Skeletal muscle satellite cell (primary cell): ENCODE data around the gene TAF3.

Experiments used
- H3K27me3 ChIP-seq: 2 replicates; pipeline ENCODE4 v1.7.0; 2013; ENCODE audit warnings: low read length; ENCODE audit not compliant: control insufficient read depth, insufficient read depth
- H3K36me3 ChIP-seq: 2 replicates; pipeline ENCODE4 v1.7.0; 2013; ENCODE audit warnings: mild to moderate bottlenecking, control low read depth, low read length; ENCODE audit not compliant: insufficient read depth
- H3K4me1 ChIP-seq: 2 replicates; pipeline ENCODE4 v1.7.0; 2013; ENCODE audit warnings: low read length; ENCODE audit not compliant: control insufficient read depth, insufficient read depth
- H3K4me2 ChIP-seq: 2 replicates; pipeline ENCODE4 v1.7.0; 2013; ENCODE audit warnings: mild to moderate bottlenecking, low read length
- H3K4me3 ChIP-seq: 2 replicates; pipeline ENCODE4 v1.7.0; 2013; ENCODE audit warnings: low read length
- H3K9ac ChIP-seq: 2 replicates; pipeline ENCODE4 v1.7.0; 2013; ENCODE audit warnings: mild to moderate bottlenecking, low read depth, low read length, moderate library complexity
- H3K9me3 ChIP-seq: replicated peaks from 2 replicates; pipeline ENCODE4 v1.7.0; 2013; ENCODE audit warnings: mild to moderate bottlenecking, control low read depth, low read length

The TAF3 gene

GRCh38 chr10:7957591-7957990, 139.3 kb downstream of the TAF3 start:
- no peak overlapping the region for H3K4me3 ChIP-seq
- H3K9ac ChIP-seq = no peak overlapping the region

GRCh38 chr10:7958442-7958841, 140.1 kb downstream of the TAF3 start:
- H3K4me2 ChIP-seq = no peak overlapping the region
- no peaks in the 10 kb centered on the region for H3K9me3 ChIP-seq
- no peaks in the 10 kb centered on the region for H3K36me3 ChIP-seq
- H3K4me3 ChIP-seq = no peak overlapping the region
- no peaks in the 10 kb centered on the region for H3K27me3 ChIP-seq
- no peak overlapping the region for H3K9ac ChIP-seq
- peaks cover 19% of the 10 kb centered on the region for H3K4me1 ChIP-seq

More at GRCh38 chr10:7957591-7957990, 139.3 kb downstream of the TAF3 start:
- no peaks in the 10 kb centered on the region for H3K36me3 ChIP-seq
- H3K4me2 ChIP-seq = no peak overlapping the region
- peaks cover 19% of the 10 kb centered on the region for H3K4me1 ChIP-seq
- no peaks in the 10 kb centered on the region for H3K27me3 ChIP-seq
- no peaks in the 10 kb centered on the region for H3K9me3 ChIP-seq

GRCh38 chr10:7960108-7960507, 141.8 kb downstream of the TAF3 start:
- no peaks in the 10 kb centered on the region for H3K27me3 ChIP-seq

GRCh38 chr10:7962592-7962991, 144.3 kb downstream of the TAF3 start:
- peaks cover 3% of the 10 kb centered on the region for H3K36me3 ChIP-seq
- no peaks in the 10 kb centered on the region for H3K9me3 ChIP-seq
- no peaks in the 10 kb centered on the region for H3K4me1 ChIP-seq
- H3K4me3 ChIP-seq = no peak overlapping the region
- no peak overlapping the region for H3K4me2 ChIP-seq
- H3K27me3 ChIP-seq = no peaks in the 10 kb centered on the region
- no peak overlapping the region for H3K9ac ChIP-seq

More at GRCh38 chr10:7960108-7960507, 141.8 kb downstream of the TAF3 start:
- Histone ChIP-seq H3K9ac (no peak overlapping the region), H3K9me3 (no peaks in the 10 kb centered on the region), H3K4me3 (no peak overlapping the region), H3K4me1 (peaks cover 18% of the 10 kb centered on the region), H3K4me2 (no peak overlapping the region), H3K36me3 (peaks cover 3% of the 10 kb centered on the region)

GRCh38 chr10:7965457-7965856, 147.2 kb downstream of the TAF3 start:
- peaks cover 3% of the 10 kb centered on the region for H3K36me3 ChIP-seq
- H3K9ac ChIP-seq = no peak overlapping the region
- H3K9me3 ChIP-seq = no peaks in the 10 kb centered on the region
- no peaks in the 10 kb centered on the region for H3K4me1 ChIP-seq
- no peak overlapping the region for H3K4me2 ChIP-seq
- H3K27me3 ChIP-seq = no peaks in the 10 kb centered on the region
- H3K4me3 ChIP-seq = no peak overlapping the region

- H3K4me3 ChIP-seq = no peak overlapping the region
- H3K9ac ChIP-seq = no peak overlapping the region
- H3K27me3 ChIP-seq = no peaks in the 10 kb centered on the region
- no peaks in the 10 kb centered on the region for H3K9me3 ChIP-seq
- no peaks in the 10 kb centered on the region for H3K4me1 ChIP-seq
- no peak overlapping the region for H3K4me2 ChIP-seq
- peaks cover 3% of the 10 kb centered on the region for H3K36me3 ChIP-seq
Measured at GRCh38 chr10:7967035-7967434, 148.7 kb downstream of the TAF3 start.

GRCh38 chr10:7968510-7969112, 150.3 kb downstream of the TAF3 start:
- Histone ChIP-seq H3K9me3 (no peaks in the 10 kb centered on the region), H3K9ac (no peak overlapping the region), H3K4me2 (no peak overlapping the region), H3K4me3 (no peak overlapping the region), H3K27me3 (no peaks in the 10 kb centered on the region), H3K36me3 (peaks cover 3% of the 10 kb centered on the region), H3K4me1 (no peaks in the 10 kb centered on the region)

- Histone ChIP-seq H3K36me3 (peaks cover 2% of the 10 kb centered on the region), H3K9ac (no peak overlapping the region), H3K4me3 (no peak overlapping the region), H3K9me3 (no peaks in the 10 kb centered on the region), H3K27me3 (no peaks in the 10 kb centered on the region), H3K4me2 (no peak overlapping the region), H3K4me1 (no peaks in the 10 kb centered on the region)
Measured at GRCh38 chr10:7969623-7970022, 151.3 kb downstream of the TAF3 start.

GRCh38 chr10:7971949-7972348, 153.6 kb downstream of the TAF3 start:
- Histone ChIP-seq H3K9me3 (no peaks in the 10 kb centered on the region), H3K4me3 (no peak overlapping the region), H3K4me2 (no peak overlapping the region), H3K36me3 (no peaks in the 10 kb centered on the region), H3K4me1 (no peaks in the 10 kb centered on the region), H3K9ac (no peak overlapping the region), H3K27me3 (no peaks in the 10 kb centered on the region)

- Histone ChIP-seq H3K4me3 (no peak overlapping the region), H3K27me3 (no peaks in the 10 kb centered on the region), H3K4me1 (no peaks in the 10 kb centered on the region), H3K36me3 (no peaks in the 10 kb centered on the region), H3K4me2 (no peak overlapping the region), H3K9me3 (no peaks in the 10 kb centered on the region), H3K9ac (no peak overlapping the region)
Measured at GRCh38 chr10:7972367-7972766, 154.1 kb downstream of the TAF3 start.

GRCh38 chr10:7980196-7980595, 161.9 kb downstream of the TAF3 start:
- H3K4me2 ChIP-seq = no peak overlapping the region
- H3K4me3 ChIP-seq = no peak overlapping the region
- no peaks in the 10 kb centered on the region for H3K4me1 ChIP-seq
- no peaks in the 10 kb centered on the region for H3K9me3 ChIP-seq
- no peaks in the 10 kb centered on the region for H3K36me3 ChIP-seq
- H3K9ac ChIP-seq = no peak overlapping the region
- H3K27me3 ChIP-seq = no peaks in the 10 kb centered on the region

GRCh38 chr10:7982727-7983126, 164.4 kb downstream of the TAF3 start:
- H3K27me3 ChIP-seq = no peaks in the 10 kb centered on the region
- H3K36me3 ChIP-seq = no peaks in the 10 kb centered on the region
- no peak overlapping the region for H3K4me2 ChIP-seq
- H3K9me3 ChIP-seq = no peaks in the 10 kb centered on the region
- no peak overlapping the region for H3K9ac ChIP-seq
- peaks cover 4% of the 10 kb centered on the region for H3K4me1 ChIP-seq
- no peak overlapping the region for H3K4me3 ChIP-seq
